Measurements from ENCODE around the gene REEP2.

The REEP2 gene

DNA sequence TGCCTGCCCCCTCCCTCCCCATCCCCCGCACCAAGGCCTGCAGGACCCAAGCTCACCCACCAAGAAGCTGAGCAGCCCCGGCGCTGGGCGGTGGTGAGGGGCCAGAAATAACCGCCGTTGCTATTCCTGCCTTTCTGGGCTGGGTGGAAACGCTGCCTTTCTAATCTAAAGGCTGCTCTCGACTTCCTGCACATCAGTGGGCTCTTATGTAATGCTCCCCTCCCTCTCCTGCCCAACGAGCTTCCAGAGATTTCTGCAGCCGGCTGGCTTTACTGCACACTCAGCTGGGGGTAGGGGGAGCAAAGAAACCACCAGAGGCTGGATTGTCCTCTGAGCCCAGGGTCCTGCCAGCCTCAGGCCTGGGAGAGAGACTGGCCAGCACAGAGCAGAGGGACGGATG, 19.5 kb downstream of the REEP2 start:
- Histone ChIP-seq H2BK15ac (ENCODE audit: low read depth, poor library complexity, severe bottlenecking) (no peak overlapping the region), H3K36me3 (ENCODE audit: control insufficient read depth in 1 of 2, insufficient read depth in 2 of 2, low read depth in 1 of 2, low read length in 2 of 2) (no peaks in the 10 kb centered on the region), H3K23ac (ENCODE audit: low read length in 2 of 2) (no peak overlapping the region), H3K27me3 (ENCODE audit: control insufficient read depth in 1 of 2, insufficient read depth in 1 of 2, low read length in 2 of 2) (peaks cover 19% of the 10 kb centered on the region in 2 experiments), H2AK5ac (ENCODE audit: low read length, severe bottlenecking) (no peak overlapping the region), H3K4me2 (ENCODE audit: low read length, poor library complexity, severe bottlenecking) (no peak overlapping the region), H3K14ac (ENCODE audit: low read length in 2 of 2) (no peak overlapping the region), H4K91ac (ENCODE audit: low read length) (no peak overlapping the region), H2BK12ac (ENCODE audit: low read length in 2 of 2) (no peak overlapping the region), H3K4ac (ENCODE audit: low read depth in 1 of 2, low read length in 2 of 2) (no peak overlapping the region), H3K9ac (ENCODE audit: low read length) (no peak overlapping the region), H4K8ac (ENCODE audit: low read length) (no peak overlapping the region), H3K79me1 (replicated peaks; ENCODE audit: low read length, poor library complexity, severe bottlenecking) (no peaks in the 10 kb centered on the region), H2BK120ac (ENCODE audit: low read depth, low read length) (no peak overlapping the region), H2BK5ac (ENCODE audit: low read depth, low read length, poor library complexity, severe bottlenecking) (no peak overlapping the region), H3K4me1 (ENCODE audit: control insufficient read depth, insufficient read depth, low read depth, low read length) (peaks cover 3% of the 10 kb centered on the region), H3K4me3 (ENCODE audit: insufficient read depth in 1 of 2, low read depth in 1 of 2, low read length in 2 of 2) (no peak overlapping the region), H3K18ac (ENCODE audit: low read depth in 1 of 2, low read length in 2 of 2) (no peak overlapping the region), H2AFZ (ENCODE audit: low read depth, low read length) (no peak overlapping the region), H3K27ac (ENCODE audit: low read length, poor library complexity, severe bottlenecking) (no peak overlapping the region), H3K9me3 (ENCODE audit: control insufficient read depth, low read length) (no peaks in the 10 kb centered on the region)
- DNase-seq, result no peak
- WGBS, result 72% methylated on average over 11 of the region's 11 CpGs

DNA sequence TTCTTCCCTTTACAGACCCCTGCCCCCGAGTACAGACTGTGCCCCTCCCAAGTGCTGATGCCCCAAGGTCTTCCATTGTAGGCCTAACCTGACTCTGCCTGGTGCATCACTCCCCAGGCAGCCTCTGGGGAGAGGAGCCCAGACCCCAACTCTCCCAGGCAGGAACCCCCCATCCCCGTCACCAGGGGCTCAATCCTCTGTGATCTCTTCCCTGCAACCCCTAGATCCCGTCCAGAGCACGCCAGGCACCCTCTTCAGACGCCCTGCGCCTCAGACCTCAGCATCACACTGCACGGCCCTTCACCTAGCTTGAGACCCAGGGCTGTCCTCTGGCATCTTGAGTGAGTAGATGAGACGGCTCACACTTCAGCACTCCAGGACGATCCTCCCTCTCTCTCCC, 20.0 kb downstream of the REEP2 start:
- Histone ChIP-seq H3K4me1 (ENCODE audit: control insufficient read depth, insufficient read depth, low read depth, low read length) (peaks cover 5% of the 10 kb centered on the region), H3K4me2 (ENCODE audit: low read length, poor library complexity, severe bottlenecking) (no peak overlapping the region), H3K9me3 (ENCODE audit: control insufficient read depth, low read length) (no peaks in the 10 kb centered on the region), H3K14ac (ENCODE audit: low read length in 2 of 2) (no peak overlapping the region), H3K18ac (ENCODE audit: low read depth in 1 of 2, low read length in 2 of 2) (no peak overlapping the region), H3K4me3 (ENCODE audit: insufficient read depth in 1 of 2, low read depth in 1 of 2, low read length in 2 of 2) (no peak overlapping the region), H3K27ac (ENCODE audit: low read length, poor library complexity, severe bottlenecking) (no peak overlapping the region), H2AFZ (ENCODE audit: low read depth, low read length) (no peak overlapping the region), H2BK5ac (ENCODE audit: low read depth, low read length, poor library complexity, severe bottlenecking) (no peak overlapping the region), H4K91ac (ENCODE audit: low read length) (no peak overlapping the region), H2AK5ac (ENCODE audit: low read length, severe bottlenecking) (no peak overlapping the region), H2BK120ac (ENCODE audit: low read depth, low read length) (no peak overlapping the region), H2BK12ac (ENCODE audit: low read length in 2 of 2) (no peak overlapping the region), H3K23ac (ENCODE audit: low read length in 2 of 2) (no peak overlapping the region), H3K9ac (ENCODE audit: low read length) (no peak overlapping the region), H3K36me3 (ENCODE audit: control insufficient read depth in 1 of 2, insufficient read depth in 2 of 2, low read depth in 1 of 2, low read length in 2 of 2) (no peaks in the 10 kb centered on the region), H4K8ac (ENCODE audit: low read length) (no peak overlapping the region), H3K79me1 (replicated peaks; ENCODE audit: low read length, poor library complexity, severe bottlenecking) (no peaks in the 10 kb centered on the region), H3K27me3 (ENCODE audit: control insufficient read depth in 1 of 2, insufficient read depth in 1 of 2, low read length in 2 of 2) (peaks cover 19% of the 10 kb centered on the region in 2 experiments), H2BK15ac (ENCODE audit: low read depth, poor library complexity, severe bottlenecking) (no peak overlapping the region), H3K4ac (ENCODE audit: low read depth in 1 of 2, low read length in 2 of 2) (no peak overlapping the region)
- no peak for DNase-seq
- WGBS, result 93% methylated on average over 9 of the region's 9 CpGs

DNA sequence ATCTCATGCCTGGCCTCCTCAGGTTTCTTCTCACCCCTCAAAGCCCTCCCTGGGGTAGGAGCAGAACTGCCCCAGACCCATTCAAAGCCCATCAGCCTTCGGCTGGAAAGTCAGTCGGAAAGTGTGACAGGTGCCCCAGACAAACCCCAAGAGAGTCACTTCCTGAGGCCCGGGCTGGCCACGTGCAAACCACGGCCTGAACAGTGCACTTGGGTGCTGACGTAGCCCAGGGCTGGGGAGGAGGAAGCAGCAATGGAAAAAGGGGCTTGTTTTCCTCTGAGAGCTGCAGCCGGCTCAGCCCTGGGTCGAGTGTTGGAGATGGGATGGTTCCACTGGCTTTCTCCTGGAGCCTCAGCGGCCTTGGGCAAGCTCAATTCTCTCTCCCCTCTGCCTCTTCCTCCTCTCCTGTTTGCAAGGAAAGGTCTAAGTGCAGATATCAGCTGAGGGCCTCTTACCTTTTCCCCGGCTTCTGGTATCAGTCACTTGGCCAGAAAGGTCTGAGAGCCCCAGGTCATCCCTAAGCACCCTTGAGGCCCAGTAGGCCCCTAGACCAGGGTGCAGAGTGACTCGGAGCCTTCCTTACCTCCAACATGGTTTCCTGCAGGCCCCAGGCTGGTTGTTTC, 20.6 kb downstream of the REEP2 start:
- no peak overlapping the region for H3K23ac ChIP-seq (ENCODE audit: low read length in 2 of 2)

DNA sequence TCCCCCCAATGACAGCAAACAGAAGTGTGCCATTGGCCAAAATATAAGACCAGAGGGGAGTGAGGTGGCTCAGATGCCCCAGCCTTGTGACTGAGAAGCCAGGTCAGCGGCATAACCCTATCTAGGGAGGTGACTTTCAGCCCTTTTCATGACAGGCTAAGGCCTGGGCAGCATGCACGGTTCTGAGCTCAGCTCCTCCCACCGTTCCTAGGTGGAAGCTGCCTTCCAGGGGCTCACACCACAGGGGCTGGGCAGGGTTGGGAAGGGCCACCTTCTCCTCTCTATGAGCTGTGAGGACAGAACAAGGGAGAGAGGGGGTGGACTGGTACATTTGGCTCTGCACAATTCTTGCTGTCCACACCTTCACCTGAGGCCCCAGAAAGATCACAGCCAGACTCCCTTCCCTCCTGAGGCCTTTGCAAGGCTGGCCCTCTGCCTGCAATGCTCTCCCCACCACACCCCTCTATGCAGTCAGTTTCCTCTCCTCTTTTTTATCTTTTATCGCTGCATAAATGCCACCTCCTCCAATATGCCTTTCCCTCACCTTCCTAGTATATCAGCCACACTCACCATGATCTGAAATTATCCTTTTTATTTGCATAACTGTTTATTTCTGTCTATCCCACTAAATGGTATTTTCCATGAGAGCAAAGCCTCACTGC, 21.3 kb downstream of the REEP2 start:
- no peak overlapping the region for H2AFZ ChIP-seq (ENCODE audit: low read depth, low read length)
- H4K91ac ChIP-seq (ENCODE audit: low read length), result no peak overlapping the region
- no peak overlapping the region for H3K27ac ChIP-seq (ENCODE audit: low read length, poor library complexity, severe bottlenecking)
- peaks cover 5% of the 10 kb centered on the region for H3K4me1 ChIP-seq (ENCODE audit: control insufficient read depth, insufficient read depth, low read depth, low read length)
- no peaks in the 10 kb centered on the region for H3K79me1 ChIP-seq (replicated peaks; ENCODE audit: low read length, poor library complexity, severe bottlenecking)
- no peak overlapping the region for H2BK12ac ChIP-seq (ENCODE audit: low read length in 2 of 2)
- H4K8ac ChIP-seq (ENCODE audit: low read length), result no peak overlapping the region
- WGBS, result 80% methylated on average over 4 of the region's 4 CpGs
- H3K36me3 ChIP-seq (ENCODE audit: control insufficient read depth in 1 of 2, insufficient read depth in 2 of 2, low read depth in 1 of 2, low read length in 2 of 2), result no peaks in the 10 kb centered on the region
- H3K14ac ChIP-seq (ENCODE audit: low read length in 2 of 2), result no peak overlapping the region
- no peak overlapping the region for H3K4ac ChIP-seq (ENCODE audit: low read depth in 1 of 2, low read length in 2 of 2)
- no peak overlapping the region for H2BK5ac ChIP-seq (ENCODE audit: low read depth, low read length, poor library complexity, severe bottlenecking)
- no peak overlapping the region for H2BK120ac ChIP-seq (ENCODE audit: low read depth, low read length)
- peaks cover 10 to 11% of the 10 kb centered on the region in 2 experiments for H3K27me3 ChIP-seq (ENCODE audit: control insufficient read depth in 1 of 2, insufficient read depth in 1 of 2, low read length in 2 of 2)
- no peak overlapping the region for H2BK15ac ChIP-seq (ENCODE audit: low read depth, poor library complexity, severe bottlenecking)
- no peak overlapping the region for H2AK5ac ChIP-seq (ENCODE audit: low read length, severe bottlenecking)
- H3K4me2 ChIP-seq (ENCODE audit: low read length, poor library complexity, severe bottlenecking), result no peak overlapping the region
- H3K4me3 ChIP-seq (ENCODE audit: insufficient read depth in 1 of 2, low read depth in 1 of 2, low read length in 2 of 2), result no peak overlapping the region
- peak overlapping the region; percentile 23 for H3K9ac ChIP-seq (ENCODE audit: low read length)
- no peak overlapping the region for H3K18ac ChIP-seq (ENCODE audit: low read depth in 1 of 2, low read length in 2 of 2)
- no peaks in the 10 kb centered on the region for H3K9me3 ChIP-seq (ENCODE audit: control insufficient read depth, low read length)
- no peak overlapping the region for H3K23ac ChIP-seq (ENCODE audit: low read length in 2 of 2)
- no peak for DNase-seq

More for the DNA sequence above, 20.6 kb downstream of the REEP2 start:
- DNase-seq, result peak; percentile 32
- H2BK15ac ChIP-seq (ENCODE audit: low read depth, poor library complexity, severe bottlenecking), result no peak overlapping the region
- no peak overlapping the region for H3K27ac ChIP-seq (ENCODE audit: low read length, poor library complexity, severe bottlenecking)
- H2BK12ac ChIP-seq (ENCODE audit: low read length in 2 of 2), result no peak overlapping the region
- peak overlapping the region; percentile 31 for H4K91ac ChIP-seq (ENCODE audit: low read length)
- H3K4ac ChIP-seq (ENCODE audit: low read depth in 1 of 2, low read length in 2 of 2), result no peak overlapping the region
- no peaks in the 10 kb centered on the region for H3K79me1 ChIP-seq (replicated peaks; ENCODE audit: low read length, poor library complexity, severe bottlenecking)
- no peaks in the 10 kb centered on the region for H3K36me3 ChIP-seq (ENCODE audit: control insufficient read depth in 1 of 2, insufficient read depth in 2 of 2, low read depth in 1 of 2, low read length in 2 of 2)
- WGBS, result 84% methylated on average over 11 of the region's 11 CpGs
- H3K18ac ChIP-seq (ENCODE audit: low read depth in 1 of 2, low read length in 2 of 2), result no peak overlapping the region
- H2BK5ac ChIP-seq (ENCODE audit: low read depth, low read length, poor library complexity, severe bottlenecking), result no peak overlapping the region
- no peak overlapping the region for H2BK120ac ChIP-seq (ENCODE audit: low read depth, low read length)
- peaks cover 14 to 19% of the 10 kb centered on the region in 2 experiments for H3K27me3 ChIP-seq (ENCODE audit: control insufficient read depth in 1 of 2, insufficient read depth in 1 of 2, low read length in 2 of 2)
- peaks cover 5% of the 10 kb centered on the region for H3K4me1 ChIP-seq (ENCODE audit: control insufficient read depth, insufficient read depth, low read depth, low read length)
- no peak overlapping the region for H3K4me2 ChIP-seq (ENCODE audit: low read length, poor library complexity, severe bottlenecking)
- H2AFZ ChIP-seq (ENCODE audit: low read depth, low read length), result no peak overlapping the region
- H2AK5ac ChIP-seq (ENCODE audit: low read length, severe bottlenecking), result no peak overlapping the region
- H4K8ac ChIP-seq (ENCODE audit: low read length), result no peak overlapping the region
- no peaks in the 10 kb centered on the region for H3K9me3 ChIP-seq (ENCODE audit: control insufficient read depth, low read length)
- no peak overlapping the region for H3K14ac ChIP-seq (ENCODE audit: low read length in 2 of 2)
- no peak overlapping the region for H3K4me3 ChIP-seq (ENCODE audit: insufficient read depth in 1 of 2, low read depth in 1 of 2, low read length in 2 of 2)
- no peak overlapping the region for H3K9ac ChIP-seq (ENCODE audit: low read length)

Data from mesenchymal stem cell (in vitro differentiated cells and primary cell).